HG02970 (cell line): Measurements from ENCODE around the gene ANKRD36B.
"Not testable (repeated sequence)": the region's sequence is repeated elsewhere in the genome, so short reads cannot be mapped to it uniquely, and the experiment has no call there.

Experiments
- ATAC-seq: cut with Tn5 transposase; IDR thresholded peaks from one replicate; pipeline ENCODE4 v1.9.1; 2021; ENCODE audit warnings: mild to moderate bottlenecking, moderate library complexity, moderate number of reproducible peaks; ENCODE audit not compliant: unreplicated experiment, low FRiP score

The ANKRD36B gene

DNA sequence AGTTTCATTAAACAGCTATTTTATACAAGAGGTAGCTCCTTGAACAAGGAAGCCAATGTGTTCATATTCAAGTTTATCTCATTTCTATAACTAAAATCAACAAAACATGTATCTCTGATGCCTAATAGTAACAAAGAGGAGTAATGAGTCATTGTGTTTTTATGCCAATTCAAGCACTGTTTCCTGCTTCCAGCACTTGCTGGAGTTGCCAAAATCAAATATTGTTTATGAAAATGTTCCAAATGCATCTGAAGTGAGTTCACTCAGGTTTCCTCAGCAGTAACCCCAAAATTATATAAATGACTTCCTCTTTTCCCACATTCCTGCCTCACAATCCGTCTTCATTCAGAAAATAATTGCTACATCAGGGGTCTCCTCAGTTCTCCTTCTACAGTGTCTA lies 39.2 kb downstream of the ANKRD36B start:
- ATAC-seq: not testable (repeated sequence)

DNA sequence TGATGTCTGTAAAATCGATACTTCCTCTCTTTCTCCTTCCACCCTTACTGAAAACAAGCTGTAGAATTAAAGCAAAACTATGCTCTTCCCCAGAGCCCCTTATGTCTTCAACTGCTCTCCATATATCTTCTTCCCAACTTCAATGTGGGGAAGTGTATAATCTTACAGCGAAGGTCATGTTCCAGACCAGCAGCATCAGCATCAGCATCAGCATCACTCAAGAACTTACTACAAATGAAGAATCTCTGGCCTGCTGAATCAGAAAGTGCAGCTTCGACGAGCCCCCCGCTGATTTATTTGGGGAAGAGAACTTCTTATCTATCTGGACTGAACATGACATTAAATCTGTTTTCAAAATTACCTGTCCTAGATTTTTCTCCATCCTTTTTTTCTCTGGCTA lies 40.6 kb downstream of the ANKRD36B start:
- ATAC-seq: not testable (repeated sequence)

DNA sequence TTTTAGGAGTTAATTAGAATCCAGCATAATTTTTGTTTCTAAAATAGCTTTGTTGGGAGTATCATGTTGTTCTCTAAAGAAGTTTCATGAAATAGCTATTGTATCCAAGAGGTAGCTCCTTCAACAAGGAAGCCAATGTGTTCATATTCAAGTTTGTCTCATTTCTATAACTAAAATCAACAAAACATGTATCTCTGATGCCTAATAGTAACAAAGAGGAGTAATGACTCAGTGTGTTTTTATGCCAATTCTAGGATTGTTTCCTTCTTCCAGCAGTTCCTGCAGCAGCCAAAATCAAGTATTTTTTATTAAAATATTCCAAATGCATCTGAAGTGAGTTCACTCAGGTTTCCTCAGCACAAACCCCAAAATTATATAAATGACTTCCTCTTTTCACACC lies 41.1 kb downstream of the ANKRD36B start:
- not testable (repeated sequence) for ATAC-seq

DNA sequence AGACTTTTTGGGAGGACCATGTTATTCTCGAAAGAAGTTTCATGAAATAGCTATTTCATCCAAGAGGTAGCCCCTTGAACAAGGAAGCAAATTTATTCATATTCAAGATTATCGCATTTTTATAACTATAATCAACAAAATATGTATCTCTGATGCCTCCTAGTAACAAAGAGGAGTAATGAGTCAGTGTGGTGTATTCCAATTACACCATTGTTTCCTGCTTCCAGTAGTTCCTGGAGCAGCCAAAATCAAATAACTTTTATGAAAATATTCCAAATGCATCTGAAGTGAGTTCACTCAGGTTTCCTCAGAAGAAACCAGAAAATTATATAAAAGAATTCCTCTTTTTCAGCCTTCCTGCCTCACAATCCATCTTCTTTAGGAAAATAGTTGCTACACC lies 43.0 kb downstream of the ANKRD36B start:
- no peak for ATAC-seq

DNA sequence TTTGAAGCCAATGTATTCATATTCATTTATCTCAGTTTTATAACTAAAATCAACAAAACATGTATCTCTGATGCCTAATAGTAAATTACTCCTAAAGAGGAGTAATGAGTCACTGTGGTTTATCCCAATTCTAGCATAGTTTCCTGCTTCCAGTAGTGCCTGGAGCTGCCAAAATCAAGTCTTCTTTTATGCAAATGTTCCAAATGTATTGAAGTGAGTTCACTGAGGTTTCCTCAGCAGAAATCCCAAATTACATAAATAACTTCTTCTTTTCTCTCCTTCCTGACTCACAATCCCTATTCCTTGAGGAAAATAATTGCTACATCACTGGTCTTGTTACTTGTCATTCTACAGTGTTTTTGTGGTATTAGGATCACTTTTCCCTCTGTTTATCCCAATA lies 44.8 kb downstream of the ANKRD36B start:
- ATAC-seq: not testable (repeated sequence)

DNA sequence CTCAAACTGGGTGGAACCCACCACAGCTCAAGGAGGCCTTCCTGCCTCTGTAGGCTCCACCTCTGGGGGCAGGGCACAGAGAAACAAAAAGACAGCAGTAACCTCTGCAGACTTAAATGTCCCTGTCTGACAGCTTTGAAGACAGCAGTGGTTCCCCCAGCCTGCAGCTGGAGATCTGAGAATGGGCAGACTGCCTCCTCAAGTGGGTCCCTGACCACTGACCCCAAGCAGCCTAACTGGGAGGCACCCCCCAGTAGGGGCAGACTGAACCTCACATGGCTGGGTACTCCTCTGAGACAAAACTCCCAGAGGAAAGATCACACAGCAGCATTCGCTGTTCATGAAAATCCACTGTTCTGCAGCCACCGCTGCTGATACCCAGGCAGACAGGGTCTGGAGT lies 63.8 kb downstream of the ANKRD36B start:
- not testable (repeated sequence) for ATAC-seq

DNA sequence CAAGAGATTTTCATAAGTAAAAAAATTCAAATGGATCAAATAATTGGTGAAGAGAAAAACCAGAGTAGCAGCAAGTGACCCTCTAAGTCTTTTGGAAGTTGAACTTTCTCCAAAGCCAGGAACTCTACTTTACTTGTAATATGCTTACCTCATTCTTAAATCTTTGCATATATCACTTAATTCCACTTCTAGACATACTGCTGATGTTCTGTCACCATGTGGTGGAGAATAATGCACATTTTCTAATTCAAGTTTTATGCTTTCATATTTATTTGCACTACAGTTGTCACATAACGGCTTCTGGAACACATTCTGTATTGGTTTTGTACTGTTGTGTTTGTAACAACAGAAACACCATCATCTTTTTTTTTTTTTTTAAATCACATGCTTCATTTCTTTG lies 65.9 kb downstream of the ANKRD36B start:
- ATAC-seq: not testable (repeated sequence)

DNA sequence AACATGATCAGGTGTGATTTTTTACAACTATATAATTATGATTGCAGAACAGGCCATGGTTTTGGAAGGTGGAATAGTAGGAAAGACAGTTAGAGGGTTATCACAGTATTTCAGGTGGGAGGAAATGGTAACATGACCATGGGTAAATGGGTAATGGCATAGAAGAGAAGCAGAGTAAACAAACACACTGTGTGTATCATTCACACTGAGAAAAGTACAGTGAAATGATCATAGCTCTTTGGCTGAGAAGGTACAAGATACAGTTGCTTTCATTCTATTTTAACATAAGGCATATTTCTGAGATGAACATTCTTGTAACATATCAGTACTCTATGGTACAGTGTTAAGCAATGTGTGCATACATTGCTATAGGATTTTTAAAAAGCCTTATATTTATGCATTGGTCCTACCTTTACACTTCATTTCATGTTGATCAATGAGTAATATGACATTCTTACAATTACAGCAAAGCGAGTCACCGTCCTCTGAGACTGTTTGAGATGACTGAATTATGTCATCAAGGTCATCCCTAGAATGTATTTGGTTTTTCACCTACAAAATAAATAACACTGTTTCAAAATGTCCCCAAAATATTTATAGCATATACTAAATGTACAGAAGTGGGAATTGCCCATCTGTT lies 66.6 kb downstream of the ANKRD36B start:
- not testable (repeated sequence) for ATAC-seq

DNA sequence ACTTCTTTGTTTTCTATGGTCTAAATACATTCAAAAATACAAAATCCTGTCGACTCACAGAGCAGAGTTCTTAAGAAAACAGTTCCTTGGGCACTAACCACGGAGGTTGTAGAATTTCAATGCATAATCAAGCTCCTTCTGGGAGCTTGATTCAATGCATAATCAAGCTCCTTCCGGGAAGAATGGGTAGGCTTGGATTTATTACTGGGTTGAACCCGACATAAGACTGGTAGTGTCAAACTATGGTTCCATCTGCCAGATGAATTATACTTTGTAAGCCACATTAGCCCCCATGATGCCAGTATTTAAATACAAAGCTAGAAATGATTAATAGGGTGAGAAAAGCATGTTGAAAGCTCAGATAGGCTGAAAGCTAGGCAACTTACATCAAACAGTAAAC lies 94.0 kb downstream of the ANKRD36B start:
- ATAC-seq: not testable (repeated sequence)

DNA sequence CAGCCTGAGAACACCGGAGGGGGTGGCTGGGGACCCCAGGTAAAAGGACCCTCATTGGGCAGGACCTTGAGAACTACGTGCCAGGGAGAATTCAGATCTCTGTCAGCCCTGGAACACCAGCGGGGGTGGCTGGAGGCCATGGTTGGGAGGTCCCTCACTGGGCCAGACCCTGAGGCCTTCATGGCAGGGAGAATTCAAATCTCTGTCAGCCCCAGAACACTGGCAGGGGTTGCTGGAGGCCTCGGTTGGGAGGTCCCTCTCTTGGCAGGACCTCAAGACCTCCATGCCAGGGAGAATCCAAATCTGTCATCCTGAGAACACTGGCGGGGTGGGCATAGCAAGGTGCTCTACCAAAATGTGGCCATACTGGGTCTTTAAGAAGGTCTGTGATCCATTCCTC lies 99.5 kb downstream of the ANKRD36B start:
- not testable (repeated sequence) for ATAC-seq
